ENCODE data around the gene FAM149A.

The FAM149A gene

DNA sequence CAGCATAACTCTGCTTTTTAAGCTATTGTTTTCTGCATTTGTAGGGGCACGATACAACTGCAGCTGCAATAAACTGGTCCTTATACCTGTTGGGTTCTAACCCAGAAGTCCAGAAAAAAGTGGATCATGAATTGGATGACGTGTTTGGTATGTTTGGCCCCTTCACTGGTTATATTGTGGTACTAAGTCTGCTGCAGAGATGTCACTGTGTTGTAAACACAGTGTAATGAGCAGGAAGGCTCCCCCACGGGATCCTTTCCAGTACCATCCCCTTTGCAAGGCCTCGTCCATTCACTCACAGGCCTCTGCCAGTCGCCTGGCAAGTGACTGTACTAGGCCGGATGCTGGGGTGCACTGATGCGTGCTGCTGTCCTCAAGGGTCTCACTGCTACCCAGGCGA lies 100.7 kb downstream of the FAM149A start:
- no peak for DNase-seq

DNA sequence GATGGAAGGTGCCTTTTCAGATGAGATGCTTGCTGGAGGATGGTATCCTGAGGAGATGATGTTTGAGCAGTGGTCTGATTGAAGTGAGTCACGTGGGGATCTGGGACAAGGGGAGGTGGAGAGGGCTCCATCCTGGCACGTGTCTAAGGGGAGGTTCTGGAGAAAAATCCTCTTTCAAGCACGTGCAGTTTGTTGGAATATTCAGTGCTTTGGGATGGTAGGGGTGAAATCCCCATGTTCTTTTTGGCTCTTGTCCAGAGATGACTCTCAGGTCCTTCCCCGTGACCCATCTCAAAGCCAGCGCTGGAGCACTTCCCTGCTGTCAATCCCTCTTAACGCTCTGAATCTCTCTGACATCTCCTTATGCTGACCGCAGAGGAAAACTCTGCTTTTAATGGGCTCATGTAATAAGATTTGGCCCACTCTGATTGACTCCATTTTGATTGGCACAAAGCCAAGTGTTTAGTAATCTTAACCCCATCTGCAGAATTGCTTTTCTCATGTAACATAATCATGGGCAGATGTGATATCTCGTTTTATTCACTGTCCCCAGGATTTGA lies 112.0 kb downstream of the FAM149A start:
- no peak for DNase-seq

DNA sequence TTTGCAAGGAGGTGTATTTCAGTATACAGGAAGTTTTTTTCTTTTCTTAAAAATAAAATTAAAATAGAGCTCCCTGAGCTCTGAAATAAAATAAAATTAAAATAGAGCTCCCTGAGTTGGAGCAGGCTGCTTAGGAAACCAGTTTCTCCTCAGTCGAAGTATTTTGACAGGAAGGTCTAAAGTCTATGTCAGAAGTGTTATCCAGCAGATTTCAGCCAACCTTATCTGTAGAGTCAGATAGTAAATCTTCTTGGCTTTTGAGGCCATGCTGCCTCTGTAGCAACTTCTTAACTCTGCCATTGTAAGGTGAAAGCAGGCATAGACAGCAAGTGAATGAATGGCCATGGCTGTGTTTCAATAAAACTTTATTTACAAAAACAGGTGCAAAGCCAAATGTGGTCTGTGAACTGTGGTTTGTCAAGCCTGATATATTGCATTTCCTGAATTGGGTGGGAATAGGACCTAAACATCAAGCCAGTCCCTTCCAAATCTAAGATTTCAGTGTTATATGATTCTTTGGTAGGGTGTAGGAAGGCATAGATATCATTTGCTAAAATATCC lies 113.3 kb downstream of the FAM149A start:
- DNase-seq: no peak

DNA sequence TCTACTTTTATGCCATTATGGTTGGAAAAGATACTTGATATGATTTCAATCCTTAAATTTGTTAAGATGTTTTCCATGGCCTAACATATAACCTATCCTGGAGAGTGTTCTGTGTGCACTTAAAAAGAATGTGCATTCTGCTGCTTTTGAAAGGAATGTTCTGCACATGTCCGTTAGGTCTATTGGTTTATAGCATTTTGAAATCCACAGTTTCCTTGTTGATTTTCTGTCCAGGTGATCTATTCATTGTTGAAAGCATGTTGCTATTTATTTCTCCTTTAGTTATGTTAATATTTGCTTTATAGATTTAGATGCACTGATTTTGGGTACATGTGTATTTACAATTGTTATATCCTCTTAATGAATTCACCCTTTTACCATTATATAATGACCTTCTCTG lies 117.1 kb downstream of the FAM149A start:
- no peak for DNase-seq
